PC-9 (cell line): ENCODE results near the gene DNAI2. TPM values are rescaled to one million over a fixed set of nuclear protein-coding genes. Genes with fewer than 3 reads are reported as not detected.

Experiments
- BruUV-seq: library from RNA; stranded (reverse); fragments of 400-500 nt; replicated peaks from 2 replicates; lab custom pipeline; 2021; lab: Mats Ljungman, UMichigan
- CTCF ChIA-PET: fragments of 300-600 bp; sonication (Branson Sonifier 250); formaldehyde crosslinking; loops from one replicate; lab custom pipeline; 2022; ENCODE audit warnings: antibody characterized with exemption; lab: Charles Lee
- POLR2A ChIA-PET: fragments of 300-600 bp; sonication (Branson Sonifier 250); formaldehyde crosslinking; loops from one replicate; lab custom pipeline; 2022; ENCODE audit warnings: antibody characterized with exemption; ENCODE audit not compliant: unreplicated experiment; lab: Charles Lee
- DNase-seq, 2 experiments: peaks; one replicate each; pipeline versions ENCODE4 v3.0.0 to v3.0.0-alpha.2; 2015 to 2022; ENCODE audit warnings: mixed read lengths in 1 of 2
- H2AFZ ChIP-seq: fragments of 200-600 bp; sonication (generic); 2 replicates; pipeline ENCODE4 v1.8.1; 2017; ENCODE audit warnings: antibody characterized with exemption
- H3F3A ChIP-seq: fragments of 200-600 bp; sonication (generic); 2 replicates; pipeline ENCODE4 v1.8.1; 2017; ENCODE audit warnings: antibody characterized with exemption, mild to moderate bottlenecking, low read depth; ENCODE audit not compliant: insufficient read depth
- H3K27ac ChIP-seq: fragments of 200-600 bp; sonication (generic); 2 replicates; pipeline ENCODE4 v1.6.1; 2016; ENCODE audit warnings: mixed run types
- H3K27me3 ChIP-seq: fragments of 200-600 bp; sonication (generic); 2 replicates; pipeline ENCODE4 v1.6.1; 2016; ENCODE audit warnings: low read depth, mixed run types; ENCODE audit not compliant: insufficient read depth
- H3K36me3 ChIP-seq: fragments of 200-600 bp; sonication (generic); 2 replicates; pipeline ENCODE4 v1.6.1; 2016; ENCODE audit warnings: low read depth, mixed run types
- H3K4me1 ChIP-seq: fragments of 200-600 bp; sonication (generic); replicated peaks from 2 replicates; pipeline ENCODE4 v1.6.1; 2016; ENCODE audit warnings: mixed run types; ENCODE audit not compliant: insufficient read depth
- H3K4me2 ChIP-seq: fragments of 200-600 bp; sonication (generic); 2 replicates; pipeline ENCODE4 v1.6.1; 2017; ENCODE audit warnings: mixed run types
- H3K4me3 ChIP-seq: fragments of 200-600 bp; sonication (generic); 2 replicates; pipeline ENCODE4 v1.6.1; 2016; ENCODE audit warnings: mixed run types
- H3K79me2 ChIP-seq: fragments of 200-600 bp; sonication (generic); 2 replicates; pipeline ENCODE4 v1.6.1; 2017; ENCODE audit warnings: low read depth, mixed run types
- H3K9me2 ChIP-seq: fragments of 200-600 bp; sonication (generic); 2 replicates; pipeline ENCODE4 v1.8.1; 2017; ENCODE audit warnings: mild to moderate bottlenecking; ENCODE audit not compliant: insufficient read depth
- H3K9me3 ChIP-seq: fragments of 200-600 bp; sonication (generic); 2 replicates; pipeline ENCODE4 v1.8.1; 2016; ENCODE audit warnings: low read depth; ENCODE audit not compliant: insufficient read depth
- H4K20me1 ChIP-seq: fragments of 200-600 bp; sonication (generic); 2 replicates; pipeline ENCODE4 v1.8.1; 2017; ENCODE audit not compliant: insufficient read depth
- CTCF ChIP-seq: fragments of 200-600 bp; sonication (generic); conservative IDR thresholded peaks from 2 replicates; pipeline ENCODE4 v1.6.1; 2017; ENCODE audit warnings: mixed run types, antibody characterized with exemption, mild to moderate bottlenecking, moderate library complexity
- EZH2 ChIP-seq: fragments of 200-600 bp; sonication (generic); IDR thresholded peaks from 2 replicates; pipeline ENCODE4 v1.8.0; 2017; ENCODE audit warnings: antibody characterized with exemption, low read depth
- intact Hi-C: fragments of 100-400 bp; cut with micrococcal nuclease; formaldehyde crosslinking; loops from one replicate; pipeline ENCODE4 v1.10.0; 2022; ENCODE audit not compliant: unreplicated experiment
- total RNA-seq: library from RNA; stranded (reverse); gene quantifications from 2 replicates; pipeline ENCODE4 v1.2.3, GENCODE V29; 2021

The DNAI2 gene
- total RNA-seq, 1 experiment from 2014 or later: not detected

- Histone ChIP-seq H4K20me1 (no peaks in the 10 kb centered on the region), H3K27me3 (peaks cover 84% of the 10 kb centered on the region), H3K4me1 (no peaks in the 10 kb centered on the region), H2AFZ (no peak overlapping the region), H3K9me3 (no peaks in the 10 kb centered on the region), H3K4me3 (no peak overlapping the region), H3K9me2 (no peaks in the 10 kb centered on the region), H3K27ac (no peak overlapping the region), H3K36me3 (no peaks in the 10 kb centered on the region), H3F3A (no peaks in the 10 kb centered on the region), H3K79me2 (no peaks in the 10 kb centered on the region), H3K4me2 (no peak overlapping the region)
- no TSS peak for BruUV-seq
- no peak for DNase-seq
- intact Hi-C loops: no loop called here
- POLR2A ChIA-PET: no interaction called here
- CTCF ChIA-PET: interaction anchor here (0.6 kb wide), 1 partner anchor 71 kb away, joined by 14 read pairs; no protein-coding TSS in a partner anchor
- no peak for TF ChIP-seq CTCF
- no peak for TF ChIP-seq EZH2
These were observed 77.6 kb downstream of the DNAI2 start for GRCh38 chr17:74351552-74352210.

GRCh38 chr17:74353446-74354060 lies 79.5 kb downstream of the DNAI2 start:
- BruUV-seq: no TSS peak
- Histone ChIP-seq H3K9me2 (no peaks in the 10 kb centered on the region), H3K27ac (no peak overlapping the region), H3K4me3 (no peak overlapping the region), H3K79me2 (no peaks in the 10 kb centered on the region), H3K36me3 (no peaks in the 10 kb centered on the region), H4K20me1 (no peaks in the 10 kb centered on the region), H3K9me3 (no peaks in the 10 kb centered on the region), H2AFZ (no peak overlapping the region), H3K27me3 (peaks cover 66% of the 10 kb centered on the region), H3K4me1 (no peaks in the 10 kb centered on the region), H3K4me2 (no peak overlapping the region), H3F3A (no peaks in the 10 kb centered on the region)
- ChIA-PET POLR2A (no interaction called here), CTCF (no interaction called here)
- no peak for DNase-seq
- no peak for TF ChIP-seq EZH2
- no peak for TF ChIP-seq CTCF
- intact Hi-C loops: no loop called here

- Histone ChIP-seq H3K27ac (no peak overlapping the region), H3F3A (no peaks in the 10 kb centered on the region), H4K20me1 (no peaks in the 10 kb centered on the region), H3K4me1 (no peaks in the 10 kb centered on the region), H3K4me2 (no peak overlapping the region), H2AFZ (no peak overlapping the region), H3K4me3 (no peak overlapping the region), H3K36me3 (no peaks in the 10 kb centered on the region), H3K9me2 (no peaks in the 10 kb centered on the region), H3K9me3 (no peaks in the 10 kb centered on the region), H3K79me2 (no peaks in the 10 kb centered on the region), H3K27me3 (peaks cover 65% of the 10 kb centered on the region)
- peak in 1 of 2 experiments; percentile 46 for DNase-seq
- POLR2A ChIA-PET: no interaction called here
- TF ChIP-seq CTCF (peak; percentile 59), EZH2 (no peak)
- intact Hi-C loops: no loop called here
- BruUV-seq: no TSS peak
- CTCF ChIA-PET: no interaction called here
These were observed 80.1 kb downstream of the DNAI2 start for GRCh38 chr17:74354123-74354522.
